Glomerular visceral epithelial cell (primary cell): ENCODE data around the gene ZNF507.
"Not testable (repeated sequence)": the region's sequence is repeated elsewhere in the genome, so short reads cannot be mapped to it uniquely, and the experiment has no call there.

Experiments used
- DNase-seq: peaks from one replicate; pipeline ENCODE4 v3.0.0-alpha.2; 2016; ENCODE audit errors: extremely low spot score

The ZNF507 gene

GRCh38 chr19:32368787-32369186 is 23.4 kb downstream of the ZNF507 start:
- DNase-seq, result no peak

GRCh38 chr19:32372726-32373517 is 27.5 kb downstream of the ZNF507 start:
- peak; percentile 13 for DNase-seq

GRCh38 chr19:32373585-32374295 is 28.3 kb downstream of the ZNF507 start:
- peak; percentile 95 for DNase-seq

GRCh38 chr19:32374362-32374761 is 29.0 kb downstream of the ZNF507 start:
- not testable (repeated sequence) for DNase-seq

- peak; percentile 12 for DNase-seq
Measured at GRCh38 chr19:32377088-32377487, 31.7 kb downstream of the ZNF507 start.

- no peak for DNase-seq
Measured at GRCh38 chr19:32380269-32380668, 34.9 kb downstream of the ZNF507 start.

GRCh38 chr19:32387701-32388392 is 42.4 kb downstream of the ZNF507 start:
- DNase-seq, result no peak

- DNase-seq, result no peak
Measured at GRCh38 chr19:32388393-32388855, 43.0 kb downstream of the ZNF507 start.

- DNase-seq, result no peak
Measured at GRCh38 chr19:32392901-32393300, 47.5 kb downstream of the ZNF507 start.

- DNase-seq, result no peak
Measured at GRCh38 chr19:32396046-32396652, 50.7 kb downstream of the ZNF507 start.

- DNase-seq, result peak; percentile 73
Measured at GRCh38 chr19:32397671-32398101, 52.3 kb downstream of the ZNF507 start.

GRCh38 chr19:32401992-32402391 is 56.6 kb downstream of the ZNF507 start:
- no peak for DNase-seq

- no peak for DNase-seq
Measured at GRCh38 chr19:32403291-32403995, 58.0 kb downstream of the ZNF507 start.

GRCh38 chr19:32404213-32404932 is 59.0 kb downstream of the ZNF507 start:
- no peak for DNase-seq

- DNase-seq, result no peak
Measured at GRCh38 chr19:32404933-32405430, 59.6 kb downstream of the ZNF507 start.

- peak; percentile 94 for DNase-seq
Measured at GRCh38 chr19:32405431-32406160, 60.2 kb downstream of the ZNF507 start, which contains the start of gene DPY19L3. Gene DPY19L3 (plus strand): TSS chr19:32405770. CDS start chr19:32408254, 2,484 bp downstream.

- DNase-seq, result peak; percentile 3
Measured at GRCh38 chr19:32406161-32407003, 61.0 kb downstream of the ZNF507 start.
